Mesodermal cell (in vitro differentiated cells): ENCODE results near the gene GADD45B.
"Not testable (repeated sequence)": the region's sequence is repeated elsewhere in the genome, so short reads cannot be mapped to it uniquely, and the experiment has no call there.

Experiments used
- H3K27ac ChIP-seq: 2 replicates; pipeline ENCODE4 v1.7.0; 2013; ENCODE audit warnings: mild to moderate bottlenecking, low read depth, low read length, moderate library complexity; ENCODE audit not compliant: severe bottlenecking
- H3K36me3 ChIP-seq: 2 replicates; pipeline ENCODE4 v1.7.1; 2013; ENCODE audit warnings: mild to moderate bottlenecking, low read length, moderate library complexity; ENCODE audit not compliant: control insufficient read depth, insufficient read depth
- H3K4me1 ChIP-seq: one replicate; pipeline ENCODE4 v1.7.1; 2013; ENCODE audit warnings: mild to moderate bottlenecking, low read length; ENCODE audit not compliant: insufficient read depth, control insufficient read depth, poor library complexity, severe bottlenecking
- H3K4me3 ChIP-seq: 2 replicates; pipeline ENCODE4 v1.7.0; 2013; ENCODE audit warnings: low read length, control low read depth, mild to moderate bottlenecking; ENCODE audit not compliant: insufficient read depth, poor library complexity, severe bottlenecking; ENCODE audit errors: extremely low read depth
- H3K9me3 ChIP-seq: 2 replicates; pipeline ENCODE4 v1.7.1; 2013; ENCODE audit warnings: mild to moderate bottlenecking, low read length, moderate library complexity; ENCODE audit not compliant: control insufficient read depth
- WGBS, 2 experiments: methylation state at CpG; one replicate each; pipeline ENCODE4 v1.1.5; 2013; ENCODE audit warnings: missing lambda C conversion rate in 2 of 2; ENCODE audit not compliant: insufficient coverage in 2 of 2; 5-methylcytosine and 5-hydroxymethylcytosine counted together

Gene GADD45B

DNA sequence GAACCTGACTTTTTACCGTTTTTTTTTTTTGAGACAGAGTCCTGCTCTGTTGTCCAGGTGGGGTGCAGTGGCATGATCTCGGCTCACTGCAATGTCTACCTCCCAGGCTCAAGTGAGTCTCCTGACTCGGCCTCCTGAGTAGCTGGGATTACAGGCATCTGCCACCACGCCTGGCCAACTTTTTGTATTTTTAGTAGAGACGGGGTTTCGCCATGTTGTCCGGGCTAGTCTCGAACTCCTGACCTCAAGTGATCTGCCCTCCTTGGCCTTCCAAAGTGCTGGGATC, 6.1 kb upstream of the GADD45B start:
- not testable (repeated sequence) for H3K4me1 ChIP-seq, H3K9me3 ChIP-seq, H3K36me3 ChIP-seq, H3K4me3 ChIP-seq
- peak overlapping the region; percentile 81 for H3K27ac ChIP-seq
- WGBS, 2 experiments: 88 to 93% methylated on average over 8 of the region's 8 CpGs

DNA sequence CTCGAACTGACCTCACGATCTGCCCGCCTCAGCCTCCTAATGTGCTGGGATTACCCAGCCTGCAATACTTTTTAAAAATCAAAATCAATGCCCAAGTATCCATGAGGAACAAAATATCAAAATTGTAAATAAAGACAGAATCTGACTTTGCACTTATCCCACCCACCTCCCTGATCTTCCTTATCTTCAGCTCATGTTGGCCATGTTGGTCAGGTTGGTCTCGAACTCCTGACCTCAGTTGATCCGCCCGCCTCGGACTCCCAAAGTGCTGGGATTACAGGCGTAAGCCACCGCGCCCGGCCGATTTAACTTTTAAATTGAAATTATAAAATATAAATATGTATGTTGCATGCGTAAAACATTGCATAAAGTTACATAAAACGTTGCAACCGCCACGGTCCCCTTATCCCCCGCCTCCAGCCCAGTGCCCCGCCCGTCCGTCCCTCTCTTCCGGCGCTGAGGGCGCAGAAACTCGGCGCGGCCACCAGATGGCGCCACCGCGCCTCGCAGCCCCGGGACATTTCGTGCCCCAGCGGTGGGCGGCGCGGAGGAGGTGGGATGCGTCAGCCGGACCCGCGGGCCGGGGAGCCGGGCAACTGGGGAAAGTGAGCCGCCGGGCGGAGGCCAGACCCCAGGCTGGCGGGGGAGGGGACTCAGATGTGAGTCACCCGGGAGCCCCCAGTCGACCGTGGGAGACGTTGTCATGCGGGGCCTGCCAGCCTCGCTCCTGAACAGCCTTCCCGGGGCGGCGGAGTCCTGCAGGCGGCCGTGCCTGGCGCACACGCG, 1.5 kb upstream of the GADD45B start:
- Histone ChIP-seq H3K9me3 (no peaks in the 10 kb centered on the region), H3K36me3 (peaks cover 22% of the 10 kb centered on the region), H3K27ac (peak overlapping the region; percentile 92), H3K4me3 (peak overlapping the region; percentile 98), H3K4me1 (peaks cover 6% of the 10 kb centered on the region)
- 8 to 13% methylated on average over 27 to 33 of the region's 60 CpGs for WGBS, 2 experiments

DNA sequence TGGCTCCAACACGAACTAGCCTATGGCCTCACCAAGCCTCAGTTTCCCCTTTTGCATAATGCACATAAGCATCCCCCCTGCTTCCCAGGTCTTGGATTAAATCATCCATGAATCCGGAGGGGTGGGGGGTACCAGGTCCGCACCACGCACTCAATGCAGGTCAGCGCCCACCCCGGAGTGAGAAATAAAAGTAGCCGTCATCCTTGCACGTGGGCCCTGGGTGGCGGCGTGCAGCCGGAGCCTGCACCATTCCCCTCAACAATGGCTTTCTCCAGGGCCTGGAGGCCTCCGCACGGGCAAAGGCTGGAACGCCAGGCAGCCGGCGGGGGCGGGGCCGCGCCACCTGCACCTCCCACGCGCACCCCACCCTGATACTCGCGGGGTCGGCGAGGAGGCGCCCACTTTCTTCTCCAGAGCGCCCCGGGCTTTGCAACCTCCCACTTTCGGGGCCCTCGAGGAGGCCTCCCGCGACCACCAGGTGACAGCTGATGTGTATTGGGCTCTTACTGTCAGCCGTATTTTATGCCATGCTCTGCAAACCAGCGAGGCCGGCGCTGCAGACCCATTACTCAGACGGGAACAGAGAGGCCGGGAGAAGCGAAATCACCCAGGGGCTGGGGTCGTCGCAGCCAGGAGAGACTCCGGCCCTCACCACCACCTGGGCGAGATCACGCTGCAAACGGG, 767 bp upstream of the GADD45B start:
- WGBS, 2 experiments: 1% methylated on average over 30 to 39 of the region's 45 CpGs
- peak overlapping the region; percentile 92 for H3K27ac ChIP-seq

DNA sequence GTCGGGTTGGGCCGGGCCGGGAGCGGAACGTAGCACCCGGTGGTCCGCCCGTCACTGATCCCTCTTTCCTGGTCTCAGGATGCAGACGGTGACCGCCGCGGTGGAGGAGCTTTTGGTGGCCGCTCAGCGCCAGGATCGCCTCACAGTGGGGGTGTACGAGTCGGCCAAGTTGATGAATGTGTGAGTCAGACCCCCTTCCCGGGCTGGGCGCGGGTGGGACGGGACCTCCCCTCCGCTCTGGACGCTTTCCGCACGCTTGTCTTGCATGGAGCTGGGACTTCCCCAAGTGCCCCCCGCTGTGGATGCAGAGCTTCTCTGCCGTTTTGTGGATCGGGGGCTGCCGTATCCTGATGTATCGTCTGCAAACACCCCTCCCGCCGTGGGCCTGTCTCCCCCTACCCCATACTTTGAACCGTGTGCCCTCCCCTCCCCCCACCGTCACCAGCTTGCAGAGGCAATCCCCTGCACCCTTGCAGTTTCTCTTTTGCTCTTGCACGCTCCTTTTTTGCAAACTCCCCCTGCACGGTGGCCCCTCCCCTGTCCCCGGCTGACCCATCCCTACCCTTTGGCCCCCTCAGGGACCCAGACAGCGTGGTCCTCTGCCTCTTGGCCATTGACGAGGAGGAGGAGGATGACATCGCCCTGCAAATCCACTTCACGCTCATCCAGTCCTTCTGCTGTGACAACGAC, 669 bp downstream of the GADD45B start:
- Histone ChIP-seq H3K27ac (peak overlapping the region; percentile 91), H3K4me1 (peaks cover 6% of the 10 kb centered on the region), H3K36me3 (peaks cover 22% of the 10 kb centered on the region), H3K4me3 (peak overlapping the region; percentile 98), H3K9me3 (peaks cover 2% of the 10 kb centered on the region)
- 0 to 1% methylated on average over 25 to 32 of the region's 42 CpGs for WGBS, 2 experiments

More for the DNA sequence above, 767 bp upstream of the GADD45B start:
- H3K36me3 ChIP-seq: peaks cover 22% of the 10 kb centered on the region
- peak overlapping the region; percentile 98 for H3K4me3 ChIP-seq
- no peaks in the 10 kb centered on the region for H3K9me3 ChIP-seq
- peaks cover 6% of the 10 kb centered on the region for H3K4me1 ChIP-seq

DNA sequence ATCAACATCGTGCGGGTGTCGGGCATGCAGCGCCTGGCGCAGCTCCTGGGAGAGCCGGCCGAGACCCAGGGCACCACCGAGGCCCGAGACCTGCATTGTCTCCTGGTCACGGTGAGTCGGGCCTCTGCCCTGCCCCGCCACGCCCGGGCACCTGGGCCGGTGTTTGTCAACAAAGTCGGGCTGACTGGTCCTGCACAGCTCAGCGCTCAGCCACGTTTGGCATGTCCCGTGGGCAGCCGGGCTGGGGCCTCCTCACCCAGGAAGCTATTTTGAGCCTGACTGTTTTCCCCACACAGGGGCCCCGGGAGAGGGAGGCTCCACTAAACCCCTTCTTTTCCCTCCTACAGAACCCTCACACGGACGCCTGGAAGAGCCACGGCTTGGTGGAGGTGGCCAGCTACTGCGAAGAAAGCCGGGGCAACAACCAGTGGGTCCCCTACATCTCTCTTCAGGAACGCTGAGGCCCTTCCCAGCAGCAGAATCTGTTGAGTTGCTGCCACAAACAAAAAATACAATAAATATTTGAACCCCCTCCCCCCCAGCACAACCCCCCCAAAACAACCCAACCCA, 1.3 kb downstream of the GADD45B start:
- Histone ChIP-seq H3K4me1 (peaks cover 6% of the 10 kb centered on the region), H3K9me3 (peaks cover 4% of the 10 kb centered on the region), H3K36me3 (peaks cover 22% of the 10 kb centered on the region), H3K4me3 (peak overlapping the region; percentile 98), H3K27ac (peak overlapping the region; percentile 91)
- 1 to 5% methylated on average over 17 to 23 of the region's 27 CpGs for WGBS, 2 experiments

DNA sequence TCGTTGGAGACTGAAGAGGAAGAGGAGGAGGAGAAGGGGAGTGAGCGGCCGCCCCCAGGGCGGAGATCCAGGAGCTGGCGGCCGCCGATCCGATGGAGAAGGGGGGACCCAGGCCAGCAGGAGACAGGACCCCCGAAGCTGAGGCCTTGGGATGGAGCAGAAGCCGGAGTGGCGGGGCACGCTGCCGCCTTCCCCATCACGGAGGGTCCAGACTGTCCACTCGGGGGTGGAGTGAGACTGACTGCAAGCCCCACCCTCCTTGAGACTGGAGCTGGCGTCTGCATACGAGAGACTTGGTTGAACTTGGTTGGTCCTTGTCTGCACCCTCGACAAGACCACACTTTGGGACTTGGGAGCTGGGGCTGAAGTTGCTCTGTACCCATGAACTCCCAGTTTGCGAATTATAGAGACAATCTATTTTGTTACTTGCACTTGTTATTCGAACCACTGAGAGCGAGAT, 1.8 kb downstream of the GADD45B start:
- Histone ChIP-seq H3K9me3 (peaks cover 4% of the 10 kb centered on the region), H3K4me3 (peak overlapping the region; percentile 98), H3K36me3 (peaks cover 22% of the 10 kb centered on the region), H3K4me1 (peaks cover 6% of the 10 kb centered on the region), H3K27ac (peak overlapping the region; percentile 10)
- 6 to 9% methylated on average over 10 to 15 of the region's 21 CpGs for WGBS, 2 experiments

DNA sequence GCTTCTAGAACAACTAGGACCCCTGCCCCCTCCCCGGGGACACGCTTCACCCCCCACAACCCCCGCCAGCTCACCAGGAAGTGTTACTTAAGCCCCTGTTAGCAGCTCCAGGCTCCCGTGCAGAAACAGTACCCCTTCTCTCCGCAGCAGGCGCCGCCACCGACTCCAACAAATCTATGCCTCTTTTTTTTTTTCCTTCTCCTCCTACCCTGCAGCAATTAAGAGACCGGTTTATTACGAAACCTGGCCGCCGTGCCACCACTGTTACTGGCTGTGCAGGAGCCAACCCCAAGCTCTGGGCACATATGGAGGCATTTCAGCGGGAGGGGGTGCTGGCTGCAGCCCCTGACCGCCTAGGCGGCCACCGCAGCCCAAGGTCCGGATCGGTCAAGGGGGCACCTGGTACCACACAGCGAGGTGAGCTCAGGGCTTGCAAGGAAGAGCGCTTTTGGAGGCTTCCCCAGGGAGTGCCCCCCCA, 2.4 kb downstream of the GADD45B start:
- WGBS, 2 experiments: 2 to 11% methylated on average over 14 to 19 of the region's 20 CpGs
- peaks cover 22% of the 10 kb centered on the region for H3K36me3 ChIP-seq
- H3K9me3 ChIP-seq: peaks cover 4% of the 10 kb centered on the region
- peak overlapping the region; percentile 98 for H3K4me3 ChIP-seq
- H3K4me1 ChIP-seq: peaks cover 6% of the 10 kb centered on the region
- peak overlapping the region; percentile 10 for H3K27ac ChIP-seq

DNA sequence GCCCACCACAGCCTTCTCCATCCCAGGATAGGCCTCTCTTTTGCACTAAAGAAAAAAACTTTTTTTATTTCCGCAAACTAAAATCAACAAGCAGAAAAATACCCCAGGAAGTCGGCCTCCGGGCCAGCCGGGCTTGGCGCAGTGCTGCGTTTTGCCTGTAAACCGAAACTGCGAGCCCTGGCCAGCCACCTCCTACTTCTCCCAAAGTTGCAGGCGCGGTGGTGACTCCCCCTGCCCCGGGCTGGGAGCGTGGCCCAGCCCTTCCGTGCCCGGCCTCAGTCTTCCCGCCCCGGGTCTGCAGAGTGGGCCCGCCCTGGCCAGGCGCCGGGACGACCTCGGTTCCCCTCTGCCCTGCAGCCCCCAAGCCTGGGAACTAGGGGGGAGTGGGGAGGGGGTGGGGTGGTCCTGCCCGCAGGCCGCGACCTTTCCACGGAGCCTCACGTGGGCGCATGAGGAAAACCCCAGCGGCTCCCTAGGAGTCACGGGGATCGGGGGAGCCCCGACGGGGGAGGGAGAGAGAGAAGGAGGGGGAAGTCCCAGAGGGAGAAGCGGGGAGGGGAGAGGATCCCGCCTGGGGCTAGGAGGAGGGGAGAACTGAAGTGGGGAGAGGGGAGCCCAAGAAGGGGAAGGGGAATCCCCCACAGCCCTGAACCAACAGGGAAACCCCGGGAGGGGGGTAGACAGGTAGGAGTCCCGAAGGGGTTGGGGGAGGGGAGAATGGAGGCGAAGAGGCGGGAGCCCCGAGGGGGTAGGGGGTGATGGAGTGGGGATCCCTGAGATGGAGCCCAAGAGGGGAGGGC, 3.0 kb downstream of the GADD45B start:
- Histone ChIP-seq H3K27ac (peak overlapping the region; percentile 10), H3K9me3 (peaks cover 4% of the 10 kb centered on the region), H3K4me3 (peak overlapping the region; percentile 98), H3K36me3 (peaks cover 22% of the 10 kb centered on the region), H3K4me1 (peaks cover 6% of the 10 kb centered on the region)
- 11 to 17% methylated on average over 15 to 31 of the region's 39 CpGs for WGBS, 2 experiments

DNA sequence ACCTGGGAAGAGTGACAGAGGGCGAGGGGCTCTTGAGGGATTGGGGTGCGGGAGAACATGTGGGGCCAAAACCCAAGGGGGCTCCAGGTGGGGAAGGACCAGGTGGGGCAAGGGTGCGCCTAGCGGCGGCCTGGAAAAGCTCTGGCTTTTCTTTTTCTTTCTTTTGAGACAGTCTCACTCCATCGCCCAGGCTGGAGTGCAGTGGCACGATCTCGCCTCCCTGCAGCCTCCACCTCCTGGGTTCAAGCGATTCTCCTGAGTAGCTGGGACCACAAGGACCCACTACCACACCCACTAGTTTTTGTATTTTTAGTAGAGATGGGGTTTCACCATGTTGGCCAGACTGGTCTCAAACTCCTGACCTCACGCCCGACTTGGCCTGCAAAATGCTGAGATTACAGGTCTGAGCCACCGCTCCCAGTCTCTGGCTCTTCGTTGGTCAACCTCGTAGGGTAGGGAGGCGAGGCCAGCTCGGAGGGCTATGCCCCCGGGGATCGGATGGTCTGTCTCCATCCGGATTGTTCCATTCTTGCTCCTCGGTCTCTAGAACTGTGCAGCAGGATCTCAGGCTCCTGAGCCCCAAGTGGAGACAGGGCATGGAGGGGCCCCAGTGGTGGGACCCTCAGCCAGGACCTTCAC, 3.7 kb downstream of the GADD45B start:
- Histone ChIP-seq H3K36me3 (peaks cover 22% of the 10 kb centered on the region), H3K4me3 (no peak overlapping the region), H3K9me3 (peaks cover 4% of the 10 kb centered on the region), H3K4me1 (peaks cover 6% of the 10 kb centered on the region), H3K27ac (no peak overlapping the region)
- WGBS, 2 experiments: 64 to 71% methylated on average over 17 to 19 of the region's 20 CpGs
